ENCODE measurements around the gene NRGN. TPM values are rescaled to one million over a fixed set of nuclear protein-coding genes. Genes with fewer than 3 reads are reported as not detected.

The NRGN gene
- total and polyA plus RNA-seq, 2 of the 8 experiments (the other 6 are each of a cell fraction or from before 2014, with no cell fraction given) = 0.60 to 1.0 TPM

GRCh38 chr11:124784051-124784450 is 44.3 kb downstream of the NRGN start (continued):
- TF ChIP-seq MAFK (IDR thresholded peaks at IDR 0.05; ENCODE audit: low read depth, low read length) = no peak
